Keratinocyte (primary cell): ENCODE data around the gene SLC19A1. TPM values are rescaled to one million over a fixed set of nuclear protein-coding genes. Genes with fewer than 3 reads are reported as not detected.

Experiments
- DNase-seq: peaks from one replicate; pipeline ENCODE4 v3.0.0-alpha.2; 2011; ENCODE audit warnings: low read depth, missing footprints, low spot score
- FAIRE-seq: peaks from 2 replicates; lab custom pipeline; 2011; peaks lifted over from hg19 to GRCh38; lab: Jason Lieb, UNC
- H2AFZ ChIP-seq: 2 replicates; pipeline ENCODE4 v1.6.0; 2012; ENCODE audit warnings: low read length, control low read depth, inconsistent platforms; ENCODE audit not compliant: control insufficient read depth
- H3K27ac ChIP-seq: 2 replicates; pipeline ENCODE4 v1.5.1; 2011; ENCODE audit warnings: low read length; ENCODE audit not compliant: control insufficient read depth, insufficient read depth
- H3K27me3 ChIP-seq: 3 replicates; pipeline ENCODE4 v1.6.0; 2011; ENCODE audit warnings: low read length; ENCODE audit not compliant: control insufficient read depth, insufficient read depth; ENCODE audit errors: extremely low read depth
- H3K36me3 ChIP-seq, 2 experiments: 2 replicates in 1 of 2; 3 replicates in 1 of 2; pipeline ENCODE4 v1.5.1; 2011; ENCODE audit warnings: low read length in 2 of 2, mild to moderate bottlenecking in 1 of 2; ENCODE audit not compliant: control insufficient read depth in 2 of 2, insufficient read depth in 2 of 2; ENCODE audit errors: extremely low read depth in 1 of 2
- H3K4me1 ChIP-seq: 3 replicates; pipeline ENCODE4 v1.5.1; 2011; ENCODE audit warnings: low read length; ENCODE audit not compliant: control insufficient read depth, insufficient read depth; ENCODE audit errors: extremely low read depth
- H3K4me2 ChIP-seq: 3 replicates; pipeline ENCODE4 v1.6.0; 2011; ENCODE audit warnings: low read depth, low read length; ENCODE audit not compliant: control insufficient read depth, insufficient read depth; ENCODE audit errors: extremely low read depth
- H3K4me3 ChIP-seq, 3 experiments: fragments of 200-600 bp in 1 of 3; sonication (generic) in 1 of 3; 2 replicates in 2 of 3; 3 replicates in 1 of 3; pipeline ENCODE4 v1.5.1; 2011 to 2016; ENCODE audit warnings: low read length in 3 of 3, mild to moderate bottlenecking in 3 of 3, control low read depth in 2 of 3, inconsistent platforms in 1 of 3, low read depth in 1 of 3, mixed read lengths in 1 of 3, mixed run types in 1 of 3, moderate library complexity in 1 of 3; ENCODE audit not compliant: control insufficient read depth in 2 of 3, insufficient read depth in 2 of 3; ENCODE audit errors: extremely low read depth in 1 of 3
- H3K79me2 ChIP-seq: 2 replicates; pipeline ENCODE4 v1.6.0; 2012; ENCODE audit warnings: low read length; ENCODE audit not compliant: control insufficient read depth, insufficient read depth
- H3K9ac ChIP-seq: 3 replicates; pipeline ENCODE4 v1.6.0; 2011; ENCODE audit warnings: low read length; ENCODE audit not compliant: control insufficient read depth, insufficient read depth; ENCODE audit errors: extremely low read depth
- H3K9me1 ChIP-seq: 3 replicates; pipeline ENCODE4 v1.6.0; 2011; ENCODE audit warnings: low read length; ENCODE audit not compliant: control insufficient read depth, insufficient read depth; ENCODE audit errors: extremely low read depth
- H3K9me3 ChIP-seq: 2 replicates; pipeline ENCODE4 v1.5.1; 2012; ENCODE audit warnings: low read depth, low read length; ENCODE audit not compliant: control insufficient read depth
- H4K20me1 ChIP-seq: 3 replicates; pipeline ENCODE4 v1.6.0; 2011; ENCODE audit warnings: low read length; ENCODE audit not compliant: control insufficient read depth, insufficient read depth; ENCODE audit errors: extremely low read depth
- CTCF ChIP-seq, 3 experiments: IDR thresholded peaks in 1 of 3; conservative IDR thresholded peaks in 1 of 3; optimal IDR thresholded peaks in 1 of 3; 2 replicates in 2 of 3; 3 replicates in 1 of 3; pipeline versions ENCODE3 to v1.5.1; 2011; ENCODE audit warnings: low read length in 3 of 3, mild to moderate bottlenecking in 3 of 3, moderate library complexity in 2 of 3, control low read depth in 1 of 3, inconsistent platforms in 1 of 3; ENCODE audit not compliant: insufficient read depth in 2 of 3; ENCODE audit errors: extremely low read depth in 1 of 3
- EZH2 ChIP-seq: IDR thresholded peaks from one replicate; pipeline ENCODE4 v1.6.1; 2012; ENCODE audit warnings: inconsistent platforms, mild to moderate bottlenecking, low read length, moderate library complexity
- dilution Hi-C: fragments of 300-500 bp; cut with MboI; formaldehyde crosslinking; loops from one replicate; pipeline ENCODE4 v1.7.0; 2020; ENCODE audit warnings: low sequenced_read_pairs; ENCODE audit not compliant: extremely low pct_ligation_motif_present
- polyA plus RNA-seq, 5 experiments: library from polyadenylated mRNA; depleted of rRNA in 3 of 5; stranded (reverse) in 3 of 5; stranded (forward) in 1 of 5; unstranded in 1 of 5; fragments of >200 nt; gene quantifications; 1 replicate in 1 of 5; 2 replicates in 3 of 5; 3 replicates in 1 of 5; pipeline versions ENCODE4 v1.2.1 to v1.2.3, GENCODE V29; 2011 to 2012; ENCODE audit warnings: missing spikeins in 2 of 5, low read depth in 1 of 5, low replicate concordance in 1 of 5

SLC19A1 gene
- polyA plus RNA-seq, 1 donor (not counting 4 experiments of a cell fraction or from before 2014, with no cell fraction given) = 3.8 TPM

DNA sequence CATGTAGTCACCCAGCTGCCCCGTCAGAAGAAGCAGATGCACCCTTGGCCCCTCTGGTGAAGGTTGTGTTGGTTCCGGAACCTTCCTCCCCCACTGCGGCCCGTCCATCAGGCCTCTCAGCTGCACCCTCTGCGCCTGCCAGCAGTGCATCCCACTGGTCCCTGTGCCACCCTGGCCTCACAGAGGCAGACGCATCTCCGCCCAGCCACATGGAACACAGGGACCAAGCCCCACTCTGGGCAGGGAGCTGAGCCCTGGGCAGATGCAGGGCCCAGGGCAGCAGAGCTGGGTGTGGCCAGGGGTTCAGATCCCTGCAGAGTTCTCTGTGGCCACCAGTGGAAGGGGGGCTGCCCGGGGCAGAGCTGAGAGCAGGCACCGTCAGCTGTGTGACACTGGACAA is 50.6 kb downstream of the SLC19A1 start:
- H3K4me1 ChIP-seq = no peaks in the 10 kb centered on the region
- dilution Hi-C loops = no loop called here
- H3K9me1 ChIP-seq = no peaks in the 10 kb centered on the region
- H4K20me1 ChIP-seq = no peaks in the 10 kb centered on the region
- no peak overlapping the region for H2AFZ ChIP-seq
- no peaks in the 10 kb centered on the region for H3K9me3 ChIP-seq
- no peaks in the 10 kb centered on the region for H3K79me2 ChIP-seq
- peaks cover 6 to 9% of the 10 kb centered on the region in 2 experiments for H3K36me3 ChIP-seq
- no peaks in the 10 kb centered on the region for H3K27me3 ChIP-seq
- DNase-seq (no peak), FAIRE-seq (no peak)
- no peak overlapping the region for H3K4me3 ChIP-seq
- H3K27ac ChIP-seq = no peak overlapping the region
- TF ChIP-seq EZH2 = no peak
- TF ChIP-seq CTCF (optimal IDR thresholded peaks at IDR 0.05 in 1 of 3, IDR thresholded peaks at IDR 0.05 in 1 of 3, conservative IDR thresholded peaks at IDR 0.05 in 1 of 3; ENCODE audit: extremely low read depth in 1 of 3, insufficient read depth in 2 of 3, low read length in 3 of 3) = no peak
- H3K4me2 ChIP-seq = no peak overlapping the region
- no peak overlapping the region for H3K9ac ChIP-seq

- no peak for FAIRE-seq
- no peaks in the 10 kb centered on the region for H3K79me2 ChIP-seq
- no peak overlapping the region for H3K27ac ChIP-seq
- no peak overlapping the region for H2AFZ ChIP-seq
- dilution Hi-C loops = no loop called here
- H3K36me3 ChIP-seq = peaks cover 5 to 6% of the 10 kb centered on the region in 2 experiments
- no peak overlapping the region for H3K9ac ChIP-seq
- no peaks in the 10 kb centered on the region for H3K9me1 ChIP-seq
- no peak for TF ChIP-seq CTCF (optimal IDR thresholded peaks at IDR 0.05 in 1 of 3, IDR thresholded peaks at IDR 0.05 in 1 of 3, conservative IDR thresholded peaks at IDR 0.05 in 1 of 3; ENCODE audit: extremely low read depth in 1 of 3, insufficient read depth in 2 of 3, low read length in 3 of 3)
- no peak for TF ChIP-seq EZH2
- no peak overlapping the region for H3K4me2 ChIP-seq
- no peaks in the 10 kb centered on the region for H4K20me1 ChIP-seq
- no peaks in the 10 kb centered on the region for H3K4me1 ChIP-seq
- H3K27me3 ChIP-seq = no peaks in the 10 kb centered on the region
- DNase-seq = no peak
- H3K9me3 ChIP-seq = no peaks in the 10 kb centered on the region
- H3K4me3 ChIP-seq = no peak overlapping the region
Observed at GRCh38 chr21:45491056-45491455, 51.2 kb downstream of the SLC19A1 start.
